AG08396 (cell line): Measurements from ENCODE around the gene RHEBL1.
"Not testable (repeated sequence)": the region's sequence is repeated elsewhere in the genome, so short reads cannot be mapped to it uniquely, and the experiment has no call there.

Source experiments
- DNase-seq: peaks from one replicate; pipeline ENCODE4 v3.0.0; 2012; ENCODE audit warnings: low spot score, mixed read lengths

Gene RHEBL1

GRCh38 chr12:49089821-49090773 is 20.3 kb upstream of the RHEBL1 start:
- peak; percentile 56 for DNase-seq

- DNase-seq, result no peak
Observed at GRCh38 chr12:49088932-49089330, 19.2 kb upstream of the RHEBL1 start.

GRCh38 chr12:49088150-49088931 is 18.6 kb upstream of the RHEBL1 start:
- peak; percentile 89 for DNase-seq

GRCh38 chr12:49086116-49086515 is 16.3 kb upstream of the RHEBL1 start:
- DNase-seq, result no peak

GRCh38 chr12:49084438-49084837 is 14.7 kb upstream of the RHEBL1 start:
- DNase-seq, result no peak

- no peak for DNase-seq
Observed at GRCh38 chr12:49079793-49080192, 10.0 kb upstream of the RHEBL1 start.

GRCh38 chr12:49070971-49071370 is 1.2 kb upstream of the RHEBL1 start:
- no peak for DNase-seq

- no peak for DNase-seq
Observed at GRCh38 chr12:49068879-49069506, 786 bp downstream of the RHEBL1 start.

- no peak for DNase-seq
Observed at GRCh38 chr12:49066120-49066519, 3.7 kb downstream of the RHEBL1 start.

- DNase-seq, result no peak
Observed at GRCh38 chr12:49064767-49065152, 5.0 kb downstream of the RHEBL1 start.

GRCh38 chr12:49061916-49062315 is 7.9 kb downstream of the RHEBL1 start:
- not testable (repeated sequence) for DNase-seq

GRCh38 chr12:49061157-49061650 is 8.6 kb downstream of the RHEBL1 start:
- DNase-seq, result no peak

- DNase-seq, result peak; percentile 95
Observed at GRCh38 chr12:49060237-49061156, 9.3 kb downstream of the RHEBL1 start, which contains the start of gene KMT2D. Gene KMT2D, minus strand, starts transcription at chr12:49060794. Its CDS starts 5,470 bp downstream, at chr12:49055324.

- peak; percentile 65 for DNase-seq
Observed at GRCh38 chr12:49059299-49060171, 10.2 kb downstream of the RHEBL1 start.

GRCh38 chr12:49059045-49059298 is 10.8 kb downstream of the RHEBL1 start:
- DNase-seq, result no peak

- no peak for DNase-seq
Observed at GRCh38 chr12:49058366-49059044, 11.3 kb downstream of the RHEBL1 start.

- no peak for DNase-seq
Observed at GRCh38 chr12:49057888-49058287, 11.9 kb downstream of the RHEBL1 start.

- peak; percentile 90 for DNase-seq
Observed at GRCh38 chr12:49055978-49056754, 13.6 kb downstream of the RHEBL1 start.

GRCh38 chr12:49055092-49055491 is 14.7 kb downstream of the RHEBL1 start:
- DNase-seq, result no peak
